Loucy (cell line): Measurements from ENCODE around the gene C1orf35.

Experiments used
- H2AFZ ChIP-seq: fragments of 200-600 bp; sonication (generic); 2 replicates; pipeline ENCODE4 v1.6.0; 2016; ENCODE audit warnings: antibody characterized with exemption, mild to moderate bottlenecking, low read length, moderate library complexity
- H3F3A ChIP-seq: fragments of 200-600 bp; 2 replicates; pipeline ENCODE4 v1.6.0; 2016; ENCODE audit warnings: antibody characterized with exemption, low read depth, mild to moderate bottlenecking
- H3K27me3 ChIP-seq: fragments of 200-600 bp; sonication (generic); 2 replicates; pipeline ENCODE4 v1.6.1; 2014; ENCODE audit warnings: low read length, mild to moderate bottlenecking; ENCODE audit not compliant: insufficient read depth, poor library complexity, severe bottlenecking
- H3K36me3 ChIP-seq: fragments of 200-600 bp; sonication (generic); 2 replicates; pipeline ENCODE4 v1.6.1; 2016; ENCODE audit warnings: low read length; ENCODE audit not compliant: insufficient read depth
- H3K4me1 ChIP-seq: fragments of 200-600 bp; sonication (generic); 2 replicates; pipeline ENCODE4 v1.5.1; 2014; ENCODE audit warnings: low read length, mild to moderate bottlenecking; ENCODE audit not compliant: insufficient read depth, poor library complexity, severe bottlenecking
- H3K4me2 ChIP-seq: fragments of 200-600 bp; sonication (generic); 2 replicates; pipeline ENCODE4 v1.6.0; 2014; ENCODE audit warnings: antibody characterized with exemption, low read length, low read depth, mild to moderate bottlenecking; ENCODE audit not compliant: poor library complexity, severe bottlenecking
- H3K4me3 ChIP-seq: fragments of 200-600 bp; sonication (generic); 2 replicates; pipeline ENCODE4 v1.5.1; 2014; ENCODE audit warnings: low read length, mild to moderate bottlenecking, mixed read lengths; ENCODE audit not compliant: poor library complexity, severe bottlenecking
- H3K79me2 ChIP-seq: fragments of 200-600 bp; sonication (generic); 2 replicates; pipeline ENCODE4 v1.6.1; 2014; ENCODE audit warnings: low read length; ENCODE audit not compliant: insufficient read depth
- H3K9ac ChIP-seq: fragments of 200-600 bp; sonication (generic); 2 replicates; pipeline ENCODE4 v1.6.0; 2014; ENCODE audit warnings: mild to moderate bottlenecking, low read depth, low read length, moderate library complexity; ENCODE audit not compliant: poor library complexity, severe bottlenecking
- H3K9me2 ChIP-seq: fragments of 200-600 bp; sonication (generic); replicated peaks from 2 replicates; pipeline ENCODE4 v1.6.1; 2016; ENCODE audit warnings: low read depth, low read length, mixed read lengths
- H3K9me3 ChIP-seq: fragments of 200-600 bp; sonication (generic); 2 replicates; pipeline ENCODE4 v1.6.1; 2014; ENCODE audit warnings: mild to moderate bottlenecking, antibody characterized with exemption, low read length, low read depth; ENCODE audit not compliant: insufficient read depth
- H4K20me1 ChIP-seq: fragments of 200-600 bp; sonication (generic); 2 replicates; pipeline ENCODE4 v1.6.0; 2014; ENCODE audit warnings: antibody characterized with exemption, low read length, mild to moderate bottlenecking; ENCODE audit not compliant: insufficient read depth, poor library complexity, severe bottlenecking
- CTCF ChIP-seq: fragments of 200-600 bp; sonication (generic); conservative IDR thresholded peaks from 2 replicates; pipeline ENCODE4 v1.5.1; 2014; ENCODE audit warnings: mild to moderate bottlenecking, antibody characterized with exemption, low read length
- EZH2phosphoT487 ChIP-seq: fragments of 200-600 bp; IDR thresholded peaks from 2 replicates; pipeline ENCODE4 v1.6.1; 2018; ENCODE audit warnings: antibody characterized with exemption, mild to moderate bottlenecking, moderate library complexity, borderline replicate concordance

Gene C1orf35

GRCh38 chr1:228059634-228060457 lies 43.3 kb downstream of the C1orf35 start:
- H3F3A ChIP-seq: no peaks in the 10 kb centered on the region
- H2AFZ ChIP-seq: no peak overlapping the region
- no peaks in the 10 kb centered on the region; the same call in 1 of the 2 replicates for H3K9me3 ChIP-seq
- no peaks in the 10 kb centered on the region for H3K36me3 ChIP-seq
- H3K9me2 ChIP-seq: no peaks in the 10 kb centered on the region
- TF ChIP-seq EZH2phosphoT487: no peak
- TF ChIP-seq CTCF: no peak
- no peak overlapping the region for H3K9ac ChIP-seq
- H3K4me1 ChIP-seq: no peaks in the 10 kb centered on the region
- H3K4me3 ChIP-seq: no peak overlapping the region
- H3K4me2 ChIP-seq: no peak overlapping the region
- H3K79me2 ChIP-seq: no peaks in the 10 kb centered on the region
- no peaks in the 10 kb centered on the region for H4K20me1 ChIP-seq
- no peaks in the 10 kb centered on the region for H3K27me3 ChIP-seq

- TF ChIP-seq CTCF: no peak
- TF ChIP-seq EZH2phosphoT487: no peak
These were observed 44.0 kb downstream of the C1orf35 start for GRCh38 chr1:228058949-228059633.

GRCh38 chr1:228058172-228058948 lies 44.8 kb downstream of the C1orf35 start:
- Histone ChIP-seq H3F3A (no peaks in the 10 kb centered on the region), H3K36me3 (no peaks in the 10 kb centered on the region), H3K79me2 (no peaks in the 10 kb centered on the region), H3K4me2 (no peak overlapping the region), H3K4me1 (no peaks in the 10 kb centered on the region), H3K27me3 (no peaks in the 10 kb centered on the region), H2AFZ (no peak overlapping the region), H3K4me3 (no peak overlapping the region), H3K9me2 (no peaks in the 10 kb centered on the region), H4K20me1 (no peaks in the 10 kb centered on the region), H3K9me3 (no peaks in the 10 kb centered on the region; the same call in 1 of the 2 replicates), H3K9ac (no peak overlapping the region)
- TF ChIP-seq EZH2phosphoT487: no peak
- no peak for TF ChIP-seq CTCF

More at GRCh38 chr1:228058949-228059633, 44.0 kb downstream of the C1orf35 start:
- no peaks in the 10 kb centered on the region for H3K27me3 ChIP-seq
- H3F3A ChIP-seq: no peaks in the 10 kb centered on the region
- H3K4me3 ChIP-seq: no peak overlapping the region
- no peaks in the 10 kb centered on the region; the same call in 1 of the 2 replicates for H3K9me3 ChIP-seq
- H3K36me3 ChIP-seq: no peaks in the 10 kb centered on the region
- H3K4me2 ChIP-seq: no peak overlapping the region
- no peaks in the 10 kb centered on the region for H3K79me2 ChIP-seq
- no peaks in the 10 kb centered on the region for H3K4me1 ChIP-seq
- no peaks in the 10 kb centered on the region for H3K9me2 ChIP-seq
- H2AFZ ChIP-seq: no peak overlapping the region
- H4K20me1 ChIP-seq: no peaks in the 10 kb centered on the region
- no peak overlapping the region for H3K9ac ChIP-seq
